Activated CD8-positive, alpha-beta memory T cell treated with anti-CD3 and anti-CD28 coated beads for 36 hours (primary cell): Measurements from ENCODE around the gene TSPAN6. TPM values are rescaled to one million over a fixed set of nuclear protein-coding genes. Genes with fewer than 3 reads are reported as not detected.

Experiments
- CTCF ChIA-PET: fragments of 350-600 bp; sonication (Branson Sonifier 250); formaldehyde crosslinking; loops from one replicate; lab custom pipeline; 2021; ENCODE audit warnings: antibody characterized with exemption; lab: Charles Lee
- POLR2A ChIA-PET: fragments of 350-600 bp; sonication (Branson Sonifier 250); formaldehyde crosslinking; loops from one replicate; lab custom pipeline; 2021; ENCODE audit warnings: antibody characterized with exemption; lab: Charles Lee
- total RNA-seq, 2 experiments: library from RNA; stranded (reverse); gene quantifications; one replicate each; pipeline ENCODE4 v1.2.3, GENCODE V29; 2021

The TSPAN6 gene
- total RNA-seq, 2 experiments from 2014 or later, result 0.19 to 0.36 TPM

DNA sequence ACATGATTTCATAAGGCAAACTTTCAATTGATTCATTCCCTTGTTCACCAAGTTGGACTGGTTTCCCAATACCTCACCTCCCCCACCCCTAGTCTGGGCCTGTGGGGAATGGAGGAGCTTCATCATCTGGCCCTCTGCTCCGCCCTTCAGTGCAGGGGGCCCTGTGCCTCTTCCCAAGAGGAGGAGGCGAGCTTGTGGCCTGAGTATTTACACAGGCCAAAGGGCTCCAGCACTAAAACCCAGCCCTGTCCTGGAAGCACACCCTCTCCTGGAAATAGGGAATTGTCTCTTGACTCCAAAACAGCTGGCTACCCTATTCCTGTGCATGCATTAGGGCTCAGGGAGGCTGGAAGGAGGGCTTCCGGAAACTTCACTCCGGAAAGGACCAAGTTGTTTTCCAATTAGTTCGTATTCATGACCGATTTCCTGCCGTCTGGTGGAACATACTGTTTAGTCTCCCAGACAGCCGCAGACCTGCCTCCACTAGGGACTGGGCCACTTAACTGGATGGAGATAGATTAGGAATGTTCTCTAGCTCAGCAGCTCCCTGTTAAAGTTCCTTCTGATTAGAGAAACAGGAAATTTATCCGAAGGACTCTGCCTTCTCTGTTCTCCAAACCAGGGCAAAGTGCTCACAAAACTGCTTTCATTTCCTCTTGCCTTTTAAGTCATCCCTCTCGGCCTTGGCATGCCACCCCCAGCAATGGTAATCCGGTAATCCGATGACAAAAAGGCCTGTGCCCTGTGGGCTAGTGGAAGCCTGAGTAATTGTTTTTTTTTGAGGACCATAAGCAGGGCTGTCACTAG is 13.1 kb upstream of the TSPAN6 start:
- CTCF ChIA-PET, result no interaction called here

DNA sequence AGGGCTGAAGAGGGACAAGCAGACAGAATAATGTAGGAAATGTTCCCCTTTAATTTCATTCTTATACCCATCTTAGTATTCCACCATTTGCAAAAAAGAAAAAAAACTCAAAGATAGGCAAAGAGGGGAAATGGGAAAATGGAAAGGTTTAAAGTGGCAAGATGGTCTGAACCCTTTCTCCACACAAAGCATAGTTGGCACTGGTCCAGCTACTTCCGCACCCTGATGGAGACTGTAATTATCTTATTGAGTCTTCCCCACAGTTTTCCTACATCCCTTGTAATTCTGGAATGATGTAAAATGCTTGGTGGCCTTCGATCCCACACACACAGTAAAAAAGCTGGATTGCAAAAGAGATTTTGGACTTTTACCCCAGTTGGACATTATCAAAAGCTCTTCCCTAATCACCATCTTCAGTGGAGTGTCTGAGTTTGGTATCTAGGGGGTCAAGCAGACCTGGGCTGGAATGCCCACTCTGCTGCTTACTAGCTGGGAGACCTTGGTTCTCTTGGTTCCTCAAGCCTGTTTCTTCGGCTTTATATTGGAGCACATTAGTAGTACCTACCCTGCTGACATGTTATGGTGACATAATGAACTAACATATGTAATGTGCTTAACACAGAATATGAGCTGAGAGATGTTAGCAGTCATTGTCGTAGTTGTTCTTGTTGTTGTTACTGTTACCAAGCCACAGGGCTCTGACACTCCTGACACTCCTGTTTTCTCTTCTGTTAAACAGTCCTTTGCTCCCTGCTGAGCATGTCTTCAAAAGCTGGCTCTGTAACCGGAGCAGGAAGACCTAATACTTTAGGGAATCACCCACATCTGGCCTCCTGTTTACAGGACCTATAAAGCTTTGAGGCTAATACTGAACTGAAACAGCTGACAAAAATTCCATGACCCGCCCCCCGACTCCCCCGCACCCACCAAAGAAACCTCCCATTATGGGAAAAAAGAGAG is 12.1 kb upstream of the TSPAN6 start:
- CTCF ChIA-PET, result no interaction called here
- POLR2A ChIA-PET, result no interaction called here

More for the DNA sequence above, 13.1 kb upstream of the TSPAN6 start:
- POLR2A ChIA-PET, result no interaction called here

DNA sequence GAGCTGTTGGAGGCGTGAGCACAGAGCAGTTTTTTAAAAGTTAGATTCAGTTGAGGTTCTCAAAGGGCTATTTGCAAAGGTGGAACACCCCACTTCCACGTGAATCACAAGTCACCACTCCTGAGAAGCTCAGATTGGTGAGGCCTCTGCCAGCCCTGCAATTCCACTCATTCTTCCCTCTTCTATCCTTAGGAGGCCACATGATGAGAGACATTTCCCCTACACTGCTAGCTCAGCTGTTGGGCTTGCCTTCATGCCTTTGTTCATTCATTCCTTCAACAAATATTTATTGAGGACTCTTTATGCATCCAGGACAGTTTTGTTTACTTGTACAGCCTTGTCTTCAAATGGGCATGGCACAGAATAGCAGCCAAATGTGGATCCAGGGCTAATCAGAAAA is 11.1 kb upstream of the TSPAN6 start:
- ChIA-PET POLR2A (no interaction called here), CTCF (no interaction called here)

DNA sequence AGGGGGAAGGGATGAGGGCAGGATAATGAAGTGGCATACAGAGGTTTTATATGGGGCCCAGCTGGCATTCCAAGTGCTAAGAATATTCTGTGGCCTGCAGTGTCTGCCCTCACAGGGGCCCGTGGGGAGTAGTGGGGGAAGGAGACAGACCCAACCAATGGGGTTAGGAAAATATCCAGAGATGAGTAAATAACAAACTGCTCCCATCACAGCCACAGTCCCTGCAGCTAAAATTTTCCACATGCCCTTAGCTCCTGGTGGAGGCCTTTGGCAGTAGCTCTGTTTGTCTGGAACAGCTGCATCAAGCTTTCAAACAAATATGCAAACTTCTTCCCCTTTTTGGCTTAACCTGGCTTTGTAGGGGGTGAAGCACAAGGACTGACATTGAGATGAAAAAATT is 10.5 kb upstream of the TSPAN6 start:
- POLR2A ChIA-PET, result no interaction called here
- CTCF ChIA-PET, result no interaction called here

DNA sequence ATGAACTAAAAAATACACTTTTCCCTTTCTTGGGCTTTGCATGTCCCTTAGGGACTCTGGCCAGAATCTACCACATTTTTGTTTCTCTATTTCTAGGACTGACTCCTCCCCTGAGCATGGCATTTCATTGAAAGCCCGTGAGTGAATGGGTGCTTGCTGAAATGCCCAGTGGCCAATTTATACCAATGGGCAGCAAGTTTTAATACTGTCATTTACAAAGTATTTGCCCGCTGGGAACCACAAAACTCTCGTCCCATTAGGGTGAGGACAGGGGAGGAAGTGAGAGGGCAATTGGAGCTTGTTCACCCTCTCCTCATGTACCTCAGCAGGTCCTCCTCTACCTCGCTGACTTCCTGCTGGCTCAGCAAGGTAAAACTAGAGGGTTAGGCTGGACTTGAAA is 8.5 kb upstream of the TSPAN6 start:
- POLR2A ChIA-PET, result no interaction called here
- CTCF ChIA-PET, result no interaction called here

DNA sequence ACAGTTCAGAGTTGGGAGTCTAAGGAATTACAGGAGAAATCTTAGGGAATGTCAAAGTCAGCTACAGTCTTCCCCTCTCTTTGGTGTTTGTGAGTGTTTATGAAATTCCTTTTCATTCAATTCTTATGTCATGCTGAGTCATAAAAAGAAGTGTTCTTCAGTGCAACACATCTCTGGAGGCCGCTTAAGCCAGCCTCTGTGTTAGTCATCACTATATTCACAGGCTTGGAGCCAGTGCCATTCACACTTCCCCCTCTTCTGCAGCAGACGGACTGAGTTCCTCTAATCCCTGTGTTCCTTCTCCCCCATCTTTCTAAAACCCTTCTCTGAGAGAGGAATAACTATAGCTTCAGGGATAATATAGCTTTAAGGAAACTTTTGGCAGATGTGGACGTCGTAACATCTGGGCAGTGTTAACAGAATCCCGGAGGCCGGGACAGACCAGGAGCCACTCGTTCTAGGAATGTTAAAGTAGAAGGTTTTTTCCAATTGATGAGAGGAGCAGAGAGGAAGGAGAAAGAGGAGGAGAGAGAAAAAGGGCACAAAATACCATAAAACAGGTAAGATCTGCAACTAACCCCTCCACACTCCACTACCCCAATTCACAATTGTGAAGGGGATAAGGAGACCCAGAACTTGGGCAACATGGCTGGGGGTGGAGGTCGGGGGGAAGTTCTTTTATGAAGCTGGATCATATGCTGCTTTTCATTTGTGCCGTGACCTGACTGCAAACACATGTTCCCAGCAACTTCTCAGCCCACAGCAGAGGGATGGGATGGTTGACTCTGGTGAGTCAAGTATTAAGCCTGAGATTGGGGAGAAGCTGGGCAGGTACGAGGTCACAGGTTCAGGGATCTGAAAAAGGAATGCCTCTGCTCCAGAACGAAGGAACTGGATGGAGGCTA is 7.6 kb upstream of the TSPAN6 start, which contains the start of gene SRPX2:
Gene SRPX2 (plus strand): TSS at position 244 of the 905 bp plus-strand sequence. CDS start 2,124 bp downstream, outside the sequence.
- ChIA-PET CTCF (no interaction called here), POLR2A (no interaction called here)

- ChIA-PET POLR2A (no interaction called here), CTCF (no interaction called here)
These were observed 6.6 kb upstream of the TSPAN6 start for GRCh38 chrX:100643212-100643611.

GRCh38 chrX:100642290-100642689 is 5.7 kb upstream of the TSPAN6 start:
- POLR2A ChIA-PET, result no interaction called here

DNA sequence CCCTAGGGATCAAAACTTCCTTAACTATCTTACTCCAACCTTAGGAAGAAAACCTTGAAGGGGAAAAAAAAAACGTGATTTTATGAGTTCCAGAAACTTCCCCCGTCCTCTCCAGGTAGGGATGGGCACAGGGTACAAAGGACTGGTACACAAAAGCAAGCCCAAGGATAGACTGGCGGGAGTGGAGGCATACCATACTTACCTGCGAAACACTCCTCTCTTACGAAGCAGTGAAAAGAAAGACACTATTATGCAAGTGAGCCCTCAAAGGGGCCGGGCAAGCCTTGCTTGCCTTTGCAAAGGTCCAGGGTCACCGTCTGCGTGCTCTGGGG is 651 bp downstream of the TSPAN6 start:
- POLR2A ChIA-PET, result no interaction called here
- CTCF ChIA-PET, result interaction anchor here (2.0 kb wide), 1 partner anchor 35 kb away, joined by 7 read pairs; no protein-coding TSS in a partner anchor

More at GRCh38 chrX:100642290-100642689, 5.7 kb upstream of the TSPAN6 start:
- CTCF ChIA-PET, result no interaction called here

GRCh38 chrX:100635040-100635439 is 1.6 kb downstream of the TSPAN6 start:
- CTCF ChIA-PET, result interaction anchor here (0.5 kb wide), 1 partner anchor 13 kb away, joined by 3 read pairs; no protein-coding TSS in a partner anchor
- POLR2A ChIA-PET, result no interaction called here

GRCh38 chrX:100625985-100626491 is 10.6 kb downstream of the TSPAN6 start:
- ChIA-PET CTCF (no interaction called here), POLR2A (no interaction called here)

DNA sequence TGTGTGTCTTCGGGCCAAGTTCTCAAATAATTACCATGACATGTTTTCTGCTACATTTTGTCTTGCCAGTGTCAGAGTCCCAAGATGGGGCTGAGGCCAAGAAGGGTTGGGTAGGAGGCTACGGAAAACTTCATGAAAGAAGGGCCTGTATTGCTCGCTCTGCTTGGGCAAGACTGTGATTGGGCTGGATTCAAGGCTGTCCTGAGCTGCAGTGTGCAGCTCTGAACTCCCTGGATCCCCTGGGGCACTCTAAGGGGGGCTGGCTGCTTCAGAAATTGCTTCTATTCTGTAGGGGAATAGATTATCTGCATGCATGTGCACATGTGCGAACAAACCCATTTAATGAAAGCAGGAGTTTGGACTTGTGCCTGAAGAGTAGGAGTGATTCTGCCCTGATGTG is 13.6 kb downstream of the TSPAN6 start:
- CTCF ChIA-PET, result no interaction called here

DNA sequence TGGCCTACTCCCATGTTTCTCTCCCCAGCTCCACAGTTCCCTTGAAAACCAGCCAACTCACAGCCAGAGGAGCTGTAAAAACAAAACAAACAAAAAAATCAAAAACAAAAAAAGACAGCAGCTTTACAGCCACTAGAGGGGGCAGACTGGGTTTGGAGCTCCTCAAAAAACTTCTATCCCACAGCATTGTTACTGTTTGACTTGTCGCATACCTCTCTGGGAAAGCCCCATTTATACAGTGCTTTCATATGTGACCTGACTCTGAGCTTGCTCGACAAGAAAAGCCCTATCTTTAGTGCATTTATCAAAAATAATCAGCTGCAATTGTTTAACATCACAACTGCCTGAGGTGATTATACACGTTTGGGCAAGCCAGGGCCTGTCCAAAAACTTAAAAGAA is 21.6 kb downstream of the TSPAN6 start:
- POLR2A ChIA-PET, result no interaction called here
- CTCF ChIA-PET, result no interaction called here

More for the DNA sequence above, 13.6 kb downstream of the TSPAN6 start:
- POLR2A ChIA-PET, result no interaction called here

- POLR2A ChIA-PET, result no interaction called here
- CTCF ChIA-PET, result no interaction called here
These were observed 24.7 kb downstream of the TSPAN6 start for GRCh38 chrX:100611951-100612350.

DNA sequence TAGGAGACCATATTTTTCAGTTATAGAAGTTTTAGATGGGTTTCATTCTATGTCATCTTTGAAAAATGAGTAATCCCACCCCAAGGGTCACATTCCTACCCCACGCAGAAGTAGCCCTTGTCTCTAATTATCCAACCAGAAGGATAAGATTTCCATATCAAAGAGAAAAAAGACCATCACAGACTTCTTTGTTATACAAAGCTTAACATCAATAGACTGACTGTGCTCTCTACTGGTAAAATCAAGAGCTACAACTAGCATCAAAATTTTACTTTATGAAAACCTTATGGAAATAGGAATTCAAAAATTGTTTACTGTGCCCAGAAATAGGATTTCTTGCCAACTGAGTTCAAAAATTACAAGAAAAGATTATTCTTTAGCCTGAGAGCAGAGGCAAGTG is 27.0 kb downstream of the TSPAN6 start:
- CTCF ChIA-PET, result no interaction called here
- POLR2A ChIA-PET, result no interaction called here

GRCh38 chrX:100606753-100607152 is 29.9 kb downstream of the TSPAN6 start:
- ChIA-PET CTCF (no interaction called here), POLR2A (no interaction called here)

GRCh38 chrX:100600758-100601157 is 35.8 kb downstream of the TSPAN6 start:
- ChIA-PET POLR2A (no interaction called here), CTCF (no interaction called here)

GRCh38 chrX:100600340-100600739 is 36.3 kb downstream of the TSPAN6 start:
- CTCF ChIA-PET, result no interaction called here
- POLR2A ChIA-PET, result no interaction called here

DNA sequence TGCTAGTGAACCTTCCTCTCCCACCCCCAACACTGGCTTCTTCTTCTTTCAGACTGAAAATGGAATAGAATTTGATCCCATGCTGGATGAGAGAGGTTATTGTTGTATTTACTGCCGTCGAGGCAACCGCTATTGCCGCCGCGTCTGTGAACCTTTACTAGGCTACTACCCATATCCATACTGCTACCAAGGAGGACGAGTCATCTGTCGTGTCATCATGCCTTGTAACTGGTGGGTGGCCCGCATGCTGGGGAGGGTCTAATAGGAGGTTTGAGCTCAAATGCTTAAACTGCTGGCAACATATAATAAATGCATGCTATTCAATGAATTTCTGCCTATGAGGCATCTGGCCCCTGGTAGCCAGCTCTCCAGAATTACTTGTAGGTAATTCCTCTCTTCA is 37.1 kb downstream of the TSPAN6 start:
- CTCF ChIA-PET, result no interaction called here
- POLR2A ChIA-PET, result no interaction called here
